Calu3 (cell line): ENCODE results near the gene REXO4. TPM values are rescaled to one million over a fixed set of nuclear protein-coding genes. Genes with fewer than 3 reads are reported as not detected.

ENCODE experiments used
- BruUV-seq: library from RNA; stranded (reverse); fragments of 400-500 nt; replicated peaks from 2 replicates; lab custom pipeline; 2021; lab: Mats Ljungman, UMichigan
- CTCF ChIA-PET: fragments of 300-600 bp; sonication (Branson Sonifier 250); formaldehyde crosslinking; loops from one replicate; lab custom pipeline; 2022; ENCODE audit warnings: antibody characterized with exemption; lab: Charles Lee
- DNase-seq: peaks from one replicate; pipeline ENCODE4 v3.0.0; 2022
- H3K27ac Mint-ChIP-seq: one replicate; pipeline ENCODE4 v1.8.0; 2022; ENCODE audit warnings: mixed read lengths; ENCODE audit not compliant: unreplicated experiment
- H3K27me3 Mint-ChIP-seq: one replicate; pipeline ENCODE4 v1.8.0; 2022; ENCODE audit warnings: mixed read lengths; ENCODE audit not compliant: unreplicated experiment
- H3K36me3 Mint-ChIP-seq: one replicate; pipeline ENCODE4 v1.8.0; 2022; ENCODE audit warnings: mild to moderate bottlenecking, moderate library complexity, mixed read lengths; ENCODE audit not compliant: insufficient read depth, unreplicated experiment
- H3K4me1 Mint-ChIP-seq: one replicate; pipeline ENCODE4 v1.8.0; 2022; ENCODE audit warnings: mild to moderate bottlenecking, low read depth, mixed read lengths; ENCODE audit not compliant: unreplicated experiment
- H3K4me3 Mint-ChIP-seq: one replicate; pipeline ENCODE4 v1.8.0; 2022; ENCODE audit warnings: mild to moderate bottlenecking, low read depth, moderate library complexity, mixed read lengths; ENCODE audit not compliant: unreplicated experiment
- H3K9me3 Mint-ChIP-seq: one replicate; pipeline ENCODE4 v1.8.0; 2022; ENCODE audit warnings: low read depth, mixed read lengths; ENCODE audit not compliant: unreplicated experiment
- CTCF ChIP-seq: fragments of 200-600 bp; IDR thresholded peaks from one replicate; pipeline ENCODE4 v1.8.0; 2022; ENCODE audit warnings: antibody characterized with exemption; ENCODE audit not compliant: unreplicated experiment
- intact Hi-C: fragments of 100-400 bp; cut with micrococcal nuclease; formaldehyde crosslinking; loops from one replicate; pipeline ENCODE4 v1.10.0; 2022; ENCODE audit not compliant: unreplicated experiment
- total RNA-seq: library from RNA; stranded (reverse); gene quantifications from 2 replicates; pipeline ENCODE4 v1.2.3, GENCODE V29; 2022

The REXO4 gene
- total RNA-seq, 1 experiment from 2014 or later = 23.4 TPM

DNA sequence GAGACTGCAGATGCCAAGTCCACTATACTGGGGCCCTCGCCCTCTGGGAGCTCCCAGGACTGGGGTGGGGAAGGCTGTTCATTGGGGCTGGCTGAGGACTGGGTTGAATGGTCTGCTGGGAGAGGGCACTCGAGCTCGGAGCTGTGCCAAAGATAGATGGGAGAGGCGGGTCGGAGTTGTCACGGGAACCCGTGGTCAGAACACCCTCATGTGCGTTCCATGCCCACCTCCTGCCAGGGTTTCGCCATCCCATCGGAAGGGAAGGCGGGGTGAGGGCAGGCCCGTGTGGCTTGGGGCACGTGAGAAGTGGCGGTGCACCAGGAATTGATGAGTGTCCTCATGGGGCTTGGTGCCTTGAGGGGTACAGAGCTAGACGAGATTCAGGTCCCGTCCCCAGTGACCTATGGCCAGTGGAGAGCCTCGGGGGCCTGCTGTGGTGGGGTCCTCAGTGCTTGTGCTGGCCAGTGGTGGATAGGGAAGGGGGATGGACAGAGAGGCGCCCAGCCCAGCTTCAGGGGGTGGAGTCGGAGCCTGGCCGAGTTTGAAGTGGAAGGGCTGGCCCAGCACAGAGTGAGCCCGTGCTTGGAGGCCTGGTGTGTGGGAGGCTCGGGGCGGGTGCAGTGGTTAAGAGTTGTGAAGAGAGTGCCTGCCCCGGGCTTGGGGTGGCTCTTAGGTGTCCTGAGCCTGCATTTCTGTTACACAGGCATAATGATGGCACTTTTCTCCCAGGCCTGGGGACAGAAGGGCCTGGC, 46.2 kb upstream of the REXO4 start:
- CTCF ChIA-PET = no interaction called here
- Mint-ChIP-seq H3K4me1 (no peaks in the 10 kb centered on the region), H3K27me3 (no peaks in the 10 kb centered on the region), H3K9me3 (no peaks in the 10 kb centered on the region), H3K36me3 (peaks cover 28% of the 10 kb centered on the region), H3K27ac (no peak overlapping the region), H3K4me3 (no peak overlapping the region)
- no peak for DNase-seq
- intact Hi-C loops = no loop called here
- BruUV-seq = no TSS peak
- no peak for TF ChIP-seq CTCF

GRCh38 chr9:133463234-133463863, 45.5 kb upstream of the REXO4 start:
- no peak overlapping the region for H3K27ac Mint-ChIP-seq
- no peaks in the 10 kb centered on the region for H3K27me3 Mint-ChIP-seq

GRCh38 chr9:133461975-133462374, 44.2 kb upstream of the REXO4 start:
- intact Hi-C loops = no loop called here
- DNase-seq = no peak
- CTCF ChIA-PET = no interaction called here
- no peak for TF ChIP-seq CTCF
- no peaks in the 10 kb centered on the region for H3K4me1 Mint-ChIP-seq
- H3K27me3 Mint-ChIP-seq = no peaks in the 10 kb centered on the region
- no peak overlapping the region for H3K4me3 Mint-ChIP-seq
- no peaks in the 10 kb centered on the region for H3K9me3 Mint-ChIP-seq
- H3K27ac Mint-ChIP-seq = no peak overlapping the region
- no TSS peak for BruUV-seq
- H3K36me3 Mint-ChIP-seq = peaks cover 29% of the 10 kb centered on the region

More at GRCh38 chr9:133463234-133463863, 45.5 kb upstream of the REXO4 start:
- peak; percentile 23 for DNase-seq
- no TSS peak for BruUV-seq
- TF ChIP-seq CTCF = no peak
- CTCF ChIA-PET = no interaction called here
- Mint-ChIP-seq H3K4me1 (no peaks in the 10 kb centered on the region), H3K9me3 (no peaks in the 10 kb centered on the region), H3K4me3 (no peak overlapping the region), H3K36me3 (peaks cover 29% of the 10 kb centered on the region)
- intact Hi-C loops = no loop called here

DNA sequence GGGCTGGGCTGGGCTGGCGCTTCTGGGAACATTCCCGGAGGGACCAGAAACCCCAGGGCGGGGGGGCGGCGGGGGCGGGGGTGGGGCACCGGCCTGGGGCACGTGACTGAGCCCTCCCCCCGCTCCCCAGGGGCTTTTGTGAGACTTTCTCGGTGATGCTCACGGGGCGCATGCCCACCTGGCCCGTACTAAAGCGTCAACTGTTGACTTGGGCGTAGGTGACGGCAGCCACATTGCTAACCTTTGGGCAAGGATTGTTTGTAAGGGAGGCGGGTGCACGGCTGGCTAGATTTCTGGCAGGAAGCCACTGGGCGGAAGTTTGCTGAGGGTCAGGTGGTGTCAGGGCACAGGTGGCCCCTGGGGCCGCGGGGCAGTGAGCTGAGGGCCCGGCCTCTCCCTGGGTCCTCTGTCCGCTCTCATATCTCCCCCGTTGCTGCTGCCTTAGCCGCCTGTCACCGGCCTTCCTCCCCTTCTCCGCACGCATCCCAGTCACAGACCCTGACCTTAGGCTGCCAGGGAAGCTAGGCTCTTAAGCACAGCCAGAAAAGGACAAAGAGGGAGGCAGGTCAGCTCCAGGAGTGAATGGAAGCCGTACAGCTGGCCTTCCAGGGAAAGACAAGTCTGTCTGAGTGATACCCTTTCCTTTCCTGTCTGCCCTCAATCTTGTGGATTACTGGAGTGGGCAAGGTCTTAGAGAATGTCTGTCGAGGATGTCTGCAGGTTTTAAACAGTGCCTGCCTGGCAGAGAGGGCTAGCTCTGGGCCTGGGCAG, 42.8 kb upstream of the REXO4 start:
- Mint-ChIP-seq H3K27ac (no peak overlapping the region), H3K4me1 (no peaks in the 10 kb centered on the region), H3K4me3 (peak overlapping the region; percentile 98), H3K36me3 (peaks cover 29% of the 10 kb centered on the region), H3K9me3 (no peaks in the 10 kb centered on the region), H3K27me3 (no peaks in the 10 kb centered on the region)
- TF ChIP-seq CTCF = no peak
- intact Hi-C loops = no loop called here
- BruUV-seq = TSS peak; percentile 45
- DNase-seq = peak; percentile 55
- CTCF ChIA-PET = interaction anchor here (0.6 to 1.2 kb wide), 2 partner anchors 26 to 125 kb away, joined by 3 to 12 read pairs; no protein-coding TSS in a partner anchor
